ENCODE data around the gene GZMM. TPM values are rescaled to one million over a fixed set of nuclear protein-coding genes. Genes with fewer than 3 reads are reported as not detected.

GZMM gene
- total RNA-seq, 1 donor from 2014 or later, result not detected

GRCh38 chr19:496112-496665 is 47.7 kb upstream of the GZMM start, which contains the start of gene MADCAM1:
Gene MADCAM1 (plus strand): TSS chr19:496486. CDS start chr19:496500, 14 bp downstream.
- no peak for DNase-seq (ENCODE audit: low spot score)
- peaks cover 8% of the 10 kb centered on the region for H3K4me1 Mint-ChIP-seq (ENCODE audit: unreplicated experiment)
- no peaks in the 10 kb centered on the region for H3K9me3 Mint-ChIP-seq (ENCODE audit: unreplicated experiment)
- H3K36me3 Mint-ChIP-seq (ENCODE audit: low read depth, unreplicated experiment), result peaks cover 8% of the 10 kb centered on the region
- H3K4me3 Mint-ChIP-seq (ENCODE audit: unreplicated experiment), result no peak within 1 kb of the TSS
- no peak within 1 kb of the TSS for H3K27ac Mint-ChIP-seq (ENCODE audit: unreplicated experiment)
- H3K27me3 Mint-ChIP-seq (ENCODE audit: unreplicated experiment), result peaks cover 20% of the 10 kb centered on the region
- TF ChIP-seq CTCF (IDR thresholded peaks at IDR 0.05; ENCODE audit: unreplicated experiment), result no peak

DNA sequence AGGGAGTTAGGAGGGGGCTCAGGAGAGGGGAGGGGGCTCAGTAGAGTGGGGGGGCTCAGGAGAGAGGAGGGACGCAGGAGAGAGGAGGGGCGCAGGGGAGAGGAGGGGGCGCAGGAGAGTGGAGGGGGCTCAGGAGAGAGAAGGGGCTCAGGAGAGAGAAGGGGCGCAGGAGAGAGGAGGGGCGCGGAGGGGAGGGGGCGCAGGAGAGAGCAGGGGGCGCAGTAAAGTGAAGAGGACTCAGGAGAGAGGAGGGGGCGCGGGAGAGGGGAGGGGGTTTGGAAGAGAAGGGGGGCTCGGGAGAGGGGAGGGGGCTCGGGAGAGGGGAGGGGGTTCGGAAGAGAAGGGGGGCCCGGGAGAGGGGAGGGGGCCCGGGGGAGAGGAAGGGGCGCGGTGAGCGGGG is 46.9 kb upstream of the GZMM start:
- Mint-ChIP-seq H3K9me3 (ENCODE audit: unreplicated experiment) (no peaks in the 10 kb centered on the region), H3K4me3 (ENCODE audit: unreplicated experiment) (no peak overlapping the region), H3K27me3 (ENCODE audit: unreplicated experiment) (peaks cover 20% of the 10 kb centered on the region), H3K27ac (ENCODE audit: unreplicated experiment) (no peak overlapping the region), H3K36me3 (ENCODE audit: low read depth, unreplicated experiment) (peaks cover 8% of the 10 kb centered on the region), H3K4me1 (ENCODE audit: unreplicated experiment) (peaks cover 8% of the 10 kb centered on the region)
- DNase-seq (ENCODE audit: low spot score), result no peak
- TF ChIP-seq CTCF (IDR thresholded peaks at IDR 0.05; ENCODE audit: unreplicated experiment), result no peak

DNA sequence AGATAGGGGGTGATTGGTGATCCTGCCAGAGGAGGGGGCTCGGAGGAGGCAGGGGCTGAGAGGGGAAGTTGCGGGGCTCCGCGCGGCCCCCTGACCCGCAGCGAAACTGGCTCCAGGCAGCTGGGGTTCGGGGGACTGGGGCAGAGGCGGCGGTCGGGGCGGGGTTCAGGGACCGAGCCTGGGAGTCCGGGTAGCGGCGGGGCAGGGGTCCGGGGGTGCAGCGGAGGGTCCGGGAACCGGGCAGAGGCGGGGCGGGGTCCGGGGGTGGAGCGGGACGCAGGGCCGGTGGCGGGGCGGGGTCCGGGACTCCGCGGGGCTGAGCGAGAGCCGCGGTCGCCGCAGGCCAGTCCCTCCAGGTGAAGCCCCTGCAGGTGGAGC is 46.4 kb upstream of the GZMM start:
- Mint-ChIP-seq H3K27me3 (ENCODE audit: unreplicated experiment) (peaks cover 22% of the 10 kb centered on the region), H3K36me3 (ENCODE audit: low read depth, unreplicated experiment) (peaks cover 10% of the 10 kb centered on the region), H3K9me3 (ENCODE audit: unreplicated experiment) (no peaks in the 10 kb centered on the region), H3K4me1 (ENCODE audit: unreplicated experiment) (peaks cover 10% of the 10 kb centered on the region), H3K27ac (ENCODE audit: unreplicated experiment) (no peak overlapping the region), H3K4me3 (ENCODE audit: unreplicated experiment) (no peak overlapping the region)
- no peak for TF ChIP-seq CTCF (IDR thresholded peaks at IDR 0.05; ENCODE audit: unreplicated experiment)
- DNase-seq (ENCODE audit: low spot score), result no peak

- DNase-seq (ENCODE audit: low spot score), result no peak
- Mint-ChIP-seq H3K4me3 (ENCODE audit: unreplicated experiment) (no peak overlapping the region), H3K27ac (ENCODE audit: unreplicated experiment) (no peak overlapping the region), H3K27me3 (ENCODE audit: unreplicated experiment) (peaks cover 22% of the 10 kb centered on the region), H3K9me3 (ENCODE audit: unreplicated experiment) (no peaks in the 10 kb centered on the region), H3K36me3 (ENCODE audit: low read depth, unreplicated experiment) (peaks cover 12% of the 10 kb centered on the region), H3K4me1 (ENCODE audit: unreplicated experiment) (peaks cover 12% of the 10 kb centered on the region)
- no peak for TF ChIP-seq CTCF (IDR thresholded peaks at IDR 0.05; ENCODE audit: unreplicated experiment)
These were observed 45.9 kb upstream of the GZMM start for GRCh38 chr19:497869-498510.

DNA sequence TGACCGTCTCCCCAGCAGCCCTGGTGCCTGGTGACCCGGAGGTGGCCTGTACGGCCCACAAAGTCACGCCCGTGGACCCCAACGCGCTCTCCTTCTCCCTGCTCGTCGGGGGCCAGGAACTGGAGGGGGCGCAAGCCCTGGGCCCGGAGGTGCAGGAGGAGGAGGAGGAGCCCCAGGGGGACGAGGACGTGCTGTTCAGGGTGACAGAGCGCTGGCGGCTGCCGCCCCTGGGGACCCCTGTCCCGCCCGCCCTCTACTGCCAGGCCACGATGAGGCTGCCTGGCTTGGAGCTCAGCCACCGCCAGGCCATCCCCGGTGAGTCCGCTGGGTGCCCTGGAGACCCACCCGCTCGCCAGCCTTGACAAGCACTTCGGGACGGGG is 45.4 kb upstream of the GZMM start:
- Mint-ChIP-seq H3K27me3 (ENCODE audit: unreplicated experiment) (peaks cover 21% of the 10 kb centered on the region), H3K27ac (ENCODE audit: unreplicated experiment) (no peak overlapping the region), H3K4me3 (ENCODE audit: unreplicated experiment) (no peak overlapping the region), H3K4me1 (ENCODE audit: unreplicated experiment) (peaks cover 12% of the 10 kb centered on the region), H3K36me3 (ENCODE audit: low read depth, unreplicated experiment) (peaks cover 12% of the 10 kb centered on the region), H3K9me3 (ENCODE audit: unreplicated experiment) (no peaks in the 10 kb centered on the region)
- no peak for DNase-seq (ENCODE audit: low spot score)
- no peak for TF ChIP-seq CTCF (IDR thresholded peaks at IDR 0.05; ENCODE audit: unreplicated experiment)

All from endothelial cell (in vitro differentiated cells).